Memory B cell (primary cell): Measurements from ENCODE around the gene NUTM2G.
A peak's percentile ranks its signal among the peaks of the same experiment; 100 is the strongest.
"Not testable (repeated sequence)": the region's sequence is repeated elsewhere in the genome, so short reads cannot be mapped to it uniquely, and the experiment has no call there.

Experiments used
- ATAC-seq: fragments of 150-1000 bp; cut with Tn5 transposase; 2 replicates; pipeline ENCODE4 v1.10.0; 2021; ENCODE audit warnings: low read depth, mild to moderate bottlenecking, moderate library complexity
- DNase-seq, 2 donors: peaks; one replicate each; pipeline ENCODE4 v3.0.0; 2022; ENCODE audit warnings: low spot score in 2 of 2
- H3K27ac Mint-ChIP-seq: one replicate; pipeline ENCODE4 v1.8.0; 2022; ENCODE audit warnings: mild to moderate bottlenecking, moderate library complexity, mixed read lengths
- H3K27me3 Mint-ChIP-seq: one replicate; pipeline ENCODE4 v1.8.0; 2022; ENCODE audit warnings: mixed read lengths
- H3K36me3 Mint-ChIP-seq: one replicate; pipeline ENCODE4 v1.8.0; 2022; ENCODE audit warnings: mild to moderate bottlenecking, mixed read lengths
- H3K4me1 Mint-ChIP-seq: one replicate; pipeline ENCODE4 v1.8.0; 2022; ENCODE audit warnings: mixed read lengths
- H3K4me3 Mint-ChIP-seq: one replicate; pipeline ENCODE4 v1.8.0; 2022; ENCODE audit warnings: mild to moderate bottlenecking, moderate library complexity, mixed read lengths
- H3K9me3 Mint-ChIP-seq: one replicate; pipeline ENCODE4 v1.8.0; 2022; ENCODE audit warnings: mixed read lengths

NUTM2G gene

GRCh38 chr9:96931665-96932064 is 3.0 kb downstream of the NUTM2G start:
- not testable (repeated sequence) for H3K27ac Mint-ChIP-seq, ATAC-seq, H3K4me1 Mint-ChIP-seq, DNase-seq, H3K36me3 Mint-ChIP-seq, H3K4me3 Mint-ChIP-seq, H3K9me3 Mint-ChIP-seq, H3K27me3 Mint-ChIP-seq

- not testable (repeated sequence) for H3K27me3 Mint-ChIP-seq, H3K36me3 Mint-ChIP-seq, H3K27ac Mint-ChIP-seq, H3K4me1 Mint-ChIP-seq, ATAC-seq, H3K9me3 Mint-ChIP-seq, H3K4me3 Mint-ChIP-seq, DNase-seq
Observed at GRCh38 chr9:96934097-96934496, 5.5 kb downstream of the NUTM2G start.

GRCh38 chr9:96934706-96935105 is 6.1 kb downstream of the NUTM2G start:
- DNase-seq, H3K27me3 Mint-ChIP-seq, H3K36me3 Mint-ChIP-seq, ATAC-seq, H3K9me3 Mint-ChIP-seq, H3K4me3 Mint-ChIP-seq, H3K27ac Mint-ChIP-seq, H3K4me1 Mint-ChIP-seq: not testable (repeated sequence)

GRCh38 chr9:96935401-96935800 is 6.8 kb downstream of the NUTM2G start:
- not testable (repeated sequence) for H3K4me1 Mint-ChIP-seq, H3K36me3 Mint-ChIP-seq, DNase-seq, H3K9me3 Mint-ChIP-seq, H3K27ac Mint-ChIP-seq, H3K27me3 Mint-ChIP-seq, H3K4me3 Mint-ChIP-seq, ATAC-seq

GRCh38 chr9:96937442-96937841 is 8.8 kb downstream of the NUTM2G start:
- not testable (repeated sequence) for DNase-seq, H3K4me1 Mint-ChIP-seq, H3K36me3 Mint-ChIP-seq, ATAC-seq, H3K4me3 Mint-ChIP-seq, H3K9me3 Mint-ChIP-seq, H3K27me3 Mint-ChIP-seq
- peak overlapping the region; percentile 7 for H3K27ac Mint-ChIP-seq

- H3K36me3 Mint-ChIP-seq, H3K9me3 Mint-ChIP-seq, H3K4me3 Mint-ChIP-seq, H3K4me1 Mint-ChIP-seq, ATAC-seq, H3K27ac Mint-ChIP-seq, H3K27me3 Mint-ChIP-seq, DNase-seq: not testable (repeated sequence)
Observed at GRCh38 chr9:96938957-96939665, 10.5 kb downstream of the NUTM2G start.

GRCh38 chr9:96940982-96941381 is 12.3 kb downstream of the NUTM2G start:
- not testable (repeated sequence) for H3K9me3 Mint-ChIP-seq, H3K4me1 Mint-ChIP-seq, H3K4me3 Mint-ChIP-seq, H3K27ac Mint-ChIP-seq, DNase-seq, H3K27me3 Mint-ChIP-seq, H3K36me3 Mint-ChIP-seq
- ATAC-seq: peak; percentile 34

GRCh38 chr9:96941628-96942027 is 13.0 kb downstream of the NUTM2G start:
- H3K4me3 Mint-ChIP-seq, H3K36me3 Mint-ChIP-seq, ATAC-seq, H3K27me3 Mint-ChIP-seq, H3K9me3 Mint-ChIP-seq, H3K4me1 Mint-ChIP-seq, DNase-seq, H3K27ac Mint-ChIP-seq: not testable (repeated sequence)

- H3K36me3 Mint-ChIP-seq, DNase-seq, H3K4me1 Mint-ChIP-seq, H3K27ac Mint-ChIP-seq, H3K27me3 Mint-ChIP-seq, H3K9me3 Mint-ChIP-seq, H3K4me3 Mint-ChIP-seq: not testable (repeated sequence)
- peak; percentile 39 for ATAC-seq
Observed at GRCh38 chr9:96942181-96942580, 13.5 kb downstream of the NUTM2G start.

- not testable (repeated sequence) for H3K4me1 Mint-ChIP-seq, DNase-seq, H3K4me3 Mint-ChIP-seq, H3K9me3 Mint-ChIP-seq, ATAC-seq, H3K36me3 Mint-ChIP-seq, H3K27ac Mint-ChIP-seq, H3K27me3 Mint-ChIP-seq
Observed at GRCh38 chr9:96949346-96949745, 20.7 kb downstream of the NUTM2G start.

- not testable (repeated sequence) for DNase-seq, H3K4me1 Mint-ChIP-seq, H3K27ac Mint-ChIP-seq, H3K4me3 Mint-ChIP-seq, H3K36me3 Mint-ChIP-seq, ATAC-seq, H3K27me3 Mint-ChIP-seq, H3K9me3 Mint-ChIP-seq
Observed at GRCh38 chr9:96950539-96950938, 21.9 kb downstream of the NUTM2G start.

- H3K27ac Mint-ChIP-seq, DNase-seq, ATAC-seq: not testable (repeated sequence)
Observed at GRCh38 chr9:96967591-96967990, 38.9 kb downstream of the NUTM2G start.

GRCh38 chr9:96972552-96972951 is 43.9 kb downstream of the NUTM2G start:
- H3K27me3 Mint-ChIP-seq, H3K4me1 Mint-ChIP-seq, H3K36me3 Mint-ChIP-seq, H3K27ac Mint-ChIP-seq, H3K4me3 Mint-ChIP-seq, ATAC-seq, DNase-seq, H3K9me3 Mint-ChIP-seq: not testable (repeated sequence)

More at GRCh38 chr9:96967591-96967990, 38.9 kb downstream of the NUTM2G start:
- not testable (repeated sequence) for H3K36me3 Mint-ChIP-seq, H3K27me3 Mint-ChIP-seq, H3K4me3 Mint-ChIP-seq, H3K9me3 Mint-ChIP-seq, H3K4me1 Mint-ChIP-seq

- H3K27ac Mint-ChIP-seq, H3K4me3 Mint-ChIP-seq, H3K36me3 Mint-ChIP-seq, DNase-seq, ATAC-seq, H3K4me1 Mint-ChIP-seq, H3K27me3 Mint-ChIP-seq, H3K9me3 Mint-ChIP-seq: not testable (repeated sequence)
Observed at GRCh38 chr9:96974037-96974436, 45.4 kb downstream of the NUTM2G start.

- not testable (repeated sequence) for H3K27me3 Mint-ChIP-seq, H3K9me3 Mint-ChIP-seq, DNase-seq, H3K27ac Mint-ChIP-seq, ATAC-seq, H3K36me3 Mint-ChIP-seq, H3K4me3 Mint-ChIP-seq
- H3K4me1 Mint-ChIP-seq: peaks cover 14% of the 10 kb centered on the region
Observed at GRCh38 chr9:96983496-96984122, 55.0 kb downstream of the NUTM2G start.
